HepG2 (cell line): Measurements from ENCODE around the gene LRRC28. TPM values are rescaled to one million over a fixed set of nuclear protein-coding genes. Genes with fewer than 3 reads are reported as not detected.

ENCODE experiments used
- ATAC-seq: fragments of 200-7000 bp; cut with Tn5 transposase; 3 replicates; pipeline ENCODE4 v1.9.1; 2020; ENCODE audit warnings: mild to moderate bottlenecking, moderate library complexity
- BruUV-seq: library from RNA; stranded (reverse); fragments of 400-500 nt; replicated peaks from 2 replicates; lab custom pipeline; 2021; lab: Mats Ljungman, UMichigan
- CTCF ChIA-PET: fragments of 300-600 bp; formaldehyde crosslinking; extraction: SDS; loops from one replicate; lab custom pipeline; 2021; ENCODE audit warnings: low total read pairs, inconsistent platforms, low intra/inter-chr PET ratio; lab: Yijun Ruan, JAX
- POLR2A ChIA-PET: fragments of 350-600 bp; sonication (Branson Sonifier 250); formaldehyde crosslinking; loops from one replicate; lab custom pipeline; 2020; ENCODE audit warnings: antibody characterized with exemption, inconsistent platforms; lab: Yijun Ruan, JAX
- DNase-seq: peaks from one replicate; pipeline ENCODE4 v3.0.0-alpha.2; 2015; ENCODE audit warnings: low spot score
- FAIRE-seq: peaks from 3 replicates; lab custom pipeline; 2011; peaks lifted over from hg19 to GRCh38; lab: Jason Lieb, UNC
- H2AFZ ChIP-seq: one replicate; pipeline ENCODE4 v1.6.1; 2011; ENCODE audit warnings: low read length, inconsistent platforms
- H3K27ac ChIP-seq: fragments of 300-600 bp; 3 replicates; pipeline ENCODE4 v1.8.0; 2011; ENCODE audit warnings: mixed run types, mild to moderate bottlenecking, mixed read lengths, low read length, inconsistent platforms; ENCODE audit not compliant: insufficient read depth; ENCODE audit errors: extremely low read length
- H3K27me3 ChIP-seq, 2 experiments: fragments of 200-600 bp in 1 of 2; 2 replicates in 1 of 2; 3 replicates in 1 of 2; pipeline versions ENCODE4 v1.6.0 to v1.8.0; 2011; ENCODE audit warnings: low read length in 2 of 2, mild to moderate bottlenecking in 2 of 2, moderate library complexity in 2 of 2, inconsistent platforms in 1 of 2; ENCODE audit not compliant: insufficient read depth in 2 of 2, control insufficient read depth in 1 of 2
- H3K36me3 ChIP-seq, 2 experiments: fragments of 200-600 bp in 1 of 2; replicated peaks in 1 of 2; 2 replicates in 1 of 2; 3 replicates in 1 of 2; pipeline versions ENCODE4 v1.5.1 to v1.8.0; 2011; ENCODE audit warnings: low read length in 2 of 2, inconsistent platforms in 1 of 2; ENCODE audit not compliant: insufficient read depth in 2 of 2, control insufficient read depth in 1 of 2
- H3K4me1 ChIP-seq: 2 replicates; pipeline ENCODE4 v1.5.1; 2012; ENCODE audit warnings: low read length, inconsistent platforms; ENCODE audit not compliant: insufficient read depth
- H3K4me2 ChIP-seq: 2 replicates; pipeline ENCODE4 v1.6.0; 2011; ENCODE audit warnings: low read depth, low read length, inconsistent platforms
- H3K4me3 ChIP-seq, 3 experiments: fragments of 200-600 bp in 1 of 3; sonication (generic), shearing (Covaris generic) in 1 of 3; replicated peaks in 1 of 3; 2 replicates each; pipeline ENCODE4 v1.5.1; 2011 to 2016; ENCODE audit warnings: low read length in 3 of 3, inconsistent platforms in 2 of 3, low read depth in 2 of 3, mild to moderate bottlenecking in 2 of 3, control low read depth in 1 of 3, mixed read lengths in 1 of 3; ENCODE audit not compliant: insufficient read depth in 1 of 3
- H3K79me2 ChIP-seq: one replicate; pipeline ENCODE4 v1.6.1; 2011; ENCODE audit warnings: low read length, inconsistent platforms; ENCODE audit not compliant: insufficient read depth
- H3K9ac ChIP-seq: 2 replicates; pipeline ENCODE4 v1.6.0; 2011; ENCODE audit warnings: mild to moderate bottlenecking, low read depth, low read length, inconsistent platforms; ENCODE audit not compliant: insufficient read depth
- H3K9me3 ChIP-seq: 2 replicates; pipeline ENCODE4 v1.5.1; 2012; ENCODE audit warnings: mild to moderate bottlenecking, low read length
- H4K20me1 ChIP-seq: 2 replicates; pipeline ENCODE4 v1.6.0; 2011; ENCODE audit warnings: inconsistent platforms, mild to moderate bottlenecking, low read length, moderate library complexity; ENCODE audit not compliant: insufficient read depth
- CBX2 ChIP-seq, 2 experiments: fragments of 200-600 bp in 1 of 2; sonication (generic); formaldehyde crosslinking in 1 of 2; IDR thresholded peaks; 2 replicates each; pipeline versions ENCODE4 v1.7.0 to v1.8.1; 2018 to 2022; ENCODE audit warnings: low read depth in 2 of 2, low read length in 1 of 2, mild to moderate bottlenecking in 1 of 2, missing genetic modification reagents in 1 of 2
- CREBL2 ChIP-seq: sonication (generic); formaldehyde crosslinking; IDR thresholded peaks from 2 replicates; pipeline ENCODE4 v1.8.1; 2023; ENCODE audit warnings: missing genetic modification reagents, mild to moderate bottlenecking, borderline replicate concordance
- HOXA3 ChIP-seq: sonication (generic); formaldehyde crosslinking; IDR thresholded peaks from 2 replicates; pipeline ENCODE4 v1.5.0; 2020; ENCODE audit warnings: missing genetic modification reagents
- KLF16 ChIP-seq, 2 experiments: sonication (generic) in 1 of 2; formaldehyde crosslinking in 1 of 2; IDR thresholded peaks; 2 replicates each; pipeline versions ENCODE4 v1.6.1 to v1.8.0; 2016 to 2023; ENCODE audit warnings: missing genetic modification reagents in 2 of 2, missing compliant biosample characterization in 1 of 2
- SALL1 ChIP-seq: sonication (generic); formaldehyde crosslinking; IDR thresholded peaks from 2 replicates; pipeline ENCODE4 v1.8.0; 2022; ENCODE audit warnings: mild to moderate bottlenecking, missing genetic modification reagents
- SMAD1 ChIP-seq: sonication (generic); formaldehyde crosslinking; IDR thresholded peaks from 2 replicates; pipeline ENCODE4 v1.4.0; 2020; ENCODE audit warnings: missing genetic modification reagents, low read depth, mild to moderate bottlenecking, borderline replicate concordance
- SRY ChIP-seq: sonication (generic); formaldehyde crosslinking; IDR thresholded peaks from 2 replicates; pipeline ENCODE4 v1.8.0; 2022; ENCODE audit warnings: mild to moderate bottlenecking, missing genetic modification reagents
- TAF15 ChIP-seq: fragments of 200-400 bp; formaldehyde crosslinking; IDR thresholded peaks from one replicate; pipeline ENCODE4 v1.6.1; 2018; ENCODE audit warnings: mild to moderate bottlenecking, low read depth, low read length; ENCODE audit not compliant: poor library complexity, severe bottlenecking
- TP53 ChIP-seq: sonication (generic); formaldehyde crosslinking; conservative IDR thresholded peaks from 2 replicates; pipeline ENCODE4 v1.4.0; 2020; ENCODE audit warnings: missing genetic modification reagents
- ZKSCAN8 ChIP-seq: IDR thresholded peaks from 2 replicates; pipeline ENCODE4 v1.6.1; 2016; ENCODE audit warnings: borderline replicate concordance, missing genetic modification reagents, missing compliant biosample characterization
- ZNF629 ChIP-seq: sonication (generic); formaldehyde crosslinking; conservative IDR thresholded peaks from 2 replicates; pipeline ENCODE4 v1.5.0; 2020; ENCODE audit warnings: missing genetic modification reagents
- ZSCAN5A ChIP-seq: sonication (generic); formaldehyde crosslinking; IDR thresholded peaks from 2 replicates; pipeline ENCODE4 v1.8.0; 2022; ENCODE audit warnings: mild to moderate bottlenecking, missing genetic modification reagents, borderline replicate concordance
- in situ Hi-C: cut with HindIII; loops from 2 replicates; pipeline ENCODE4 v1.10.0; 2017; ENCODE audit warnings: low pct_unique_long_range_greater_than_20kb; ENCODE audit not compliant: extremely low pct_ligation_motif_present
- intact Hi-C: fragments of 100-400 bp; cut with micrococcal nuclease; formaldehyde crosslinking; loops from one replicate; pipeline ENCODE4 v1.10.0; 2022; ENCODE audit not compliant: unreplicated experiment
- polyA plus RNA-seq, 8 experiments: library from polyadenylated mRNA; depleted of rRNA in 3 of 8; stranded (reverse) in 7 of 8; unstranded in 1 of 8; fragments of >200 nt; fragmentation: Illumina TruSeq in 4 of 8; extraction: Trizol in 4 of 8; gene quantifications; 2 replicates each; pipeline versions ENCODE4 v1.2.1 to v1.2.3, GENCODE V29; 2011 to 2016; ENCODE audit warnings: low read depth in 4 of 8, missing spikeins in 1 of 8, mixed read lengths in 1 of 8; ENCODE audit not compliant: insufficient read depth in 1 of 8
- total RNA-seq, 5 experiments: library from RNA; depleted of rRNA; stranded (reverse); fragments of >200 nt; fragmentation: Illumina TruSeq; extraction: Trizol; gene quantifications; 2 replicates each; pipeline ENCODE4 v1.2.3, GENCODE V29; 2016; ENCODE audit warnings: low read depth in 1 of 5
- TF ChIP-seq, protein P1 (sequence below): IDR thresholded peaks from 2 replicates; pipeline ENCODE4 v1.6.1; 2016; ENCODE audit warnings: missing genetic modification reagents, missing compliant biosample characterization
- TF ChIP-seq, protein P2 (sequence below): IDR thresholded peaks from 2 replicates; pipeline ENCODE4 v1.6.1; 2016; ENCODE audit warnings: low read depth, missing genetic modification reagents, missing compliant biosample characterization
- TF ChIP-seq, protein P3 (sequence below): sonication (generic); formaldehyde crosslinking; IDR thresholded peaks from 2 replicates; pipeline ENCODE4 v1.5.0; 2020; ENCODE audit warnings: missing genetic modification reagents

Gene LRRC28
- total and polyA plus RNA-seq, 2 of the 13 experiments (the other 11 are each of a cell fraction or from before 2014, with no cell fraction given): 17.5 to 21.3 TPM

- TF ChIP-seq CBX2 (IDR thresholded peaks at IDR 0.05; ENCODE audit: low read depth, low read length): no peak
- TF ChIP-seq CBX2 (CRISPR knock-in tag; IDR thresholded peaks at IDR 0.05; ENCODE audit: low read depth): no peak
- no peak for TF ChIP-seq ZSCAN5A (CRISPR knock-in tag)
- TF ChIP-seq, protein P1, sequence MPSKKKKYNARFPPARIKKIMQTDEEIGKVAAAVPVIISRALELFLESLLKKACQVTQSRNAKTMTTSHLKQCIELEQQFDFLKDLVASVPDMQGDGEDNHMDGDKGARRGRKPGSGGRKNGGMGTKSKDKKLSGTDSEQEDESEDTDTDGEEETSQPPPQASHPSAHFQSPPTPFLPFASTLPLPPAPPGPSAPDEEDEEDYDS (CRISPR knock-in tag): no peak
- TF ChIP-seq SRY: no peak
- TF ChIP-seq KLF16 (CRISPR knock-in tag; IDR thresholded peaks at IDR 0.05): no peak
- no peak for TF ChIP-seq TAF15
- TF ChIP-seq HOXA3 (CRISPR knock-in tag): no peak
These were observed 31.3 kb downstream of the LRRC28 start (continued) for GRCh38 chr15:99282586-99282985.

DNA sequence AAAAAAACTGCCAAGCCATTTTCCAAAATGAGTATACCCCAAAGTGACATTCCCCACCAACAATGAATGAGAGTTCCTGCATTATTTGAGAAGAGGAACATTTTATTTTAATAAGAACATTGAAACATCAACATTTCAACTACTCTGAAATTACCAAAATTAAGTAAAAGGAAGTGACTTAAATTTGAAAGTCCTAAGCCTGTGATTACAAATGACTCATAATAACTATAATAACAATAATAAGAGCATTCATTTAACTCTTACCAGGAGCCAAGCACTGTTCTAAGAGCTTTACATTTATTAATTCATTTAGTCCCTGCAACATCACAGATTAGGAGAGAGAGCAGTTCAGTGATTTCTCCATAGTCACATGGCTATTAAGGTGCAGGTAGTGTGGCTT, 32.4 kb downstream of the LRRC28 start:
- in situ Hi-C loops: no loop called here
- no peak for TF ChIP-seq SMAD1
- no peak for TF ChIP-seq ZNF629 (CRISPR knock-in tag)
- no peak for TF ChIP-seq TP53 (CRISPR knock-in tag)
- TF ChIP-seq SALL1 (CRISPR knock-in tag): no peak
- no peak for TF ChIP-seq ZKSCAN8 (CRISPR knock-in tag)
- no peak for TF ChIP-seq CREBL2 (CRISPR knock-in tag)
- TF ChIP-seq, protein P2, sequence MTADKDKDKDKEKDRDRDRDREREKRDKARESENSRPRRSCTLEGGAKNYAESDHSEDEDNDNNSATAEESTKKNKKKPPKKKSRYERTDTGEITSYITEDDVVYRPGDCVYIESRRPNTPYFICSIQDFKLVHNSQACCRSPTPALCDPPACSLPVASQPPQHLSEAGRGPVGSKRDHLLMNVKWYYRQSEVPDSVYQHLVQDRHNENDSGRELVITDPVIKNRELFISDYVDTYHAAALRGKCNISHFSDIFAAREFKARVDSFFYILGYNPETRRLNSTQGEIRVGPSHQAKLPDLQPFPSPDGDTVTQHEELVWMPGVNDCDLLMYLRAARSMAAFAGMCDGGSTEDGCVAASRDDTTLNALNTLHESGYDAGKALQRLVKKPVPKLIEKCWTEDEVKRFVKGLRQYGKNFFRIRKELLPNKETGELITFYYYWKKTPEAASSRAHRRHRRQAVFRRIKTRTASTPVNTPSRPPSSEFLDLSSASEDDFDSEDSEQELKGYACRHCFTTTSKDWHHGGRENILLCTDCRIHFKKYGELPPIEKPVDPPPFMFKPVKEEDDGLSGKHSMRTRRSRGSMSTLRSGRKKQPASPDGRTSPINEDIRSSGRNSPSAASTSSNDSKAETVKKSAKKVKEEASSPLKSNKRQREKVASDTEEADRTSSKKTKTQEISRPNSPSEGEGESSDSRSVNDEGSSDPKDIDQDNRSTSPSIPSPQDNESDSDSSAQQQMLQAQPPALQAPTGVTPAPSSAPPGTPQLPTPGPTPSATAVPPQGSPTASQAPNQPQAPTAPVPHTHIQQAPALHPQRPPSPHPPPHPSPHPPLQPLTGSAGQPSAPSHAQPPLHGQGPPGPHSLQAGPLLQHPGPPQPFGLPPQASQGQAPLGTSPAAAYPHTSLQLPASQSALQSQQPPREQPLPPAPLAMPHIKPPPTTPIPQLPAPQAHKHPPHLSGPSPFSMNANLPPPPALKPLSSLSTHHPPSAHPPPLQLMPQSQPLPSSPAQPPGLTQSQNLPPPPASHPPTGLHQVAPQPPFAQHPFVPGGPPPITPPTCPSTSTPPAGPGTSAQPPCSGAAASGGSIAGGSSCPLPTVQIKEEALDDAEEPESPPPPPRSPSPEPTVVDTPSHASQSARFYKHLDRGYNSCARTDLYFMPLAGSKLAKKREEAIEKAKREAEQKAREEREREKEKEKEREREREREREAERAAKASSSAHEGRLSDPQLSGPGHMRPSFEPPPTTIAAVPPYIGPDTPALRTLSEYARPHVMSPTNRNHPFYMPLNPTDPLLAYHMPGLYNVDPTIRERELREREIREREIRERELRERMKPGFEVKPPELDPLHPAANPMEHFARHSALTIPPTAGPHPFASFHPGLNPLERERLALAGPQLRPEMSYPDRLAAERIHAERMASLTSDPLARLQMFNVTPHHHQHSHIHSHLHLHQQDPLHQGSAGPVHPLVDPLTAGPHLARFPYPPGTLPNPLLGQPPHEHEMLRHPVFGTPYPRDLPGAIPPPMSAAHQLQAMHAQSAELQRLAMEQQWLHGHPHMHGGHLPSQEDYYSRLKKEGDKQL (CRISPR knock-in tag): no peak
- TF ChIP-seq, protein P3, sequence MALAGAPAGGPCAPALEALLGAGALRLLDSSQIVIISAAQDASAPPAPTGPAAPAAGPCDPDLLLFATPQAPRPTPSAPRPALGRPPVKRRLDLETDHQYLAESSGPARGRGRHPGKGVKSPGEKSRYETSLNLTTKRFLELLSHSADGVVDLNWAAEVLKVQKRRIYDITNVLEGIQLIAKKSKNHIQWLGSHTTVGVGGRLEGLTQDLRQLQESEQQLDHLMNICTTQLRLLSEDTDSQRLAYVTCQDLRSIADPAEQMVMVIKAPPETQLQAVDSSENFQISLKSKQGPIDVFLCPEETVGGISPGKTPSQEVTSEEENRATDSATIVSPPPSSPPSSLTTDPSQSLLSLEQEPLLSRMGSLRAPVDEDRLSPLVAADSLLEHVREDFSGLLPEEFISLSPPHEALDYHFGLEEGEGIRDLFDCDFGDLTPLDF (CRISPR knock-in tag): no peak

More for the DNA sequence above, 32.4 kb downstream of the LRRC28 start:
- no peak for FAIRE-seq
- intact Hi-C loops: no loop called here
- ChIA-PET CTCF (no interaction called here), POLR2A (no interaction called here)
- Histone ChIP-seq H2AFZ (no peak overlapping the region), H3K9ac (no peak overlapping the region), H3K4me2 (no peak overlapping the region), H3K9me3 (no peaks in the 10 kb centered on the region), H3K4me3 (no peak overlapping the region), H3K27me3 (no peaks in the 10 kb centered on the region), H3K27ac (no peak overlapping the region), H3K79me2 (no peaks in the 10 kb centered on the region), H3K36me3 (0 out of 5 replicates have a peak, but pooled peaks cover 0 to 1% of the 10 kb centered on the region in 2 experiments), H3K4me1 (peaks cover 7% of the 10 kb centered on the region; the same call in 1 of the 2 replicates), H4K20me1 (no peaks in the 10 kb centered on the region)
- BruUV-seq: no TSS peak
- ATAC-seq: no peak
- no peak for DNase-seq
